ENCODE results near the gene ASXL2.

DNA sequence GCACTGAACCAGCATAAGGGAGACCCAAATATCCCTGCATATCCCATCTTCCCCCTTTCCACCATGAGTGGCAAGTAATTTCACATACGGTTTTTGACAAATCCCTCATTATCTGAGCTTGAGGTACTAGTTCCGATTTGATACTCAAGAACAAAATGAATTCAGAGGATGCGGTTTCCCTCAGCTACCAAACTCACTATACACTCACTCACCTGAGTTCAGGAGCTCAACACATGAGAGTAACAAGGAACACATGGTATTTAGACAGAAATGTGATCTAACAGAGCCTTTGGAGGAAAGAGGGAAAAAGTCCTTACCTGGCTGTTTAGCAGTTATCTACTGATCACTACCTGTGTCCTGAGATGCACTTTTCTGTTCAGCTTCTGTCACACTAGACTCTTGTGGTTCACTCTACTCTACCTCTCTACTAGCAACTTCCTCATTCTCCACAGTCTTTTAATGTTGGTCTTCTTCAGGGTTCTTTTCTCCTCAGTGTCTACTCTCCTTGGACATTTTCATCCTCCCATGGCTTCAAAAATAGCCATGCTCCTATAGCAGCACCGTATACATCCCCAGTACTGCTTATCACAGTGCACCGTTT, 25.1 kb downstream of the ASXL2 start:
- TF ChIP-seq SUZ12 (IDR thresholded peaks at IDR 0.05; ENCODE audit: extremely low read depth, insufficient read depth, insufficient read length): no peak
- no peak for TF ChIP-seq YY1 (IDR thresholded peaks at IDR 0.05; ENCODE audit: insufficient read depth, insufficient read length)
- TF ChIP-seq ZNF274 (IDR thresholded peaks at IDR 0.05; ENCODE audit: low read depth, low read length): no peak

Measured in NT2/D1 (cell line).